Heart right ventricle (tissue), 16 donors: ENCODE measurements around the gene PLD2. TPM values are rescaled to one million over a fixed set of nuclear protein-coding genes. Genes with fewer than 3 reads are reported as not detected.
"Not testable (repeated sequence)": the region's sequence is repeated elsewhere in the genome, so short reads cannot be mapped to it uniquely, and the experiment has no call there.

Source experiments
- ATAC-seq, 8 donors: fragments of 200-7000 bp; cut with Tn5 transposase; one replicate each; pipeline ENCODE4 v1.9.1; 2020; ENCODE audit warnings: mild to moderate bottlenecking in 8 of 8, moderate library complexity in 8 of 8, moderate number of reproducible peaks in 1 of 8
- DNase-seq, 2 donors: peaks; one replicate each; pipeline ENCODE4 v3.0.0-alpha.2; 2020
- H3K27ac ChIP-seq, 10 donors: fragments of 200-600 bp; sonication (generic) in 2 of 10; one replicate each; pipeline versions ENCODE4 v1.5.0 to v1.8.0; 2020 to 2022; ENCODE audit warnings: mild to moderate bottlenecking in 3 of 10
- H3K27me3 ChIP-seq, 7 donors: fragments of 200-600 bp; one replicate each; pipeline ENCODE4 v1.8.0; 2021 to 2022; ENCODE audit warnings: mild to moderate bottlenecking in 2 of 7
- H3K36me3 ChIP-seq, 9 donors: fragments of 200-600 bp; sonication (generic) in 1 of 9; one replicate each; pipeline versions ENCODE4 v1.5.0 to v1.8.0; 2020 to 2022; ENCODE audit warnings: mild to moderate bottlenecking in 2 of 9
- H3K4me1 ChIP-seq, 9 donors: fragments of 200-600 bp; sonication (generic) in 1 of 9; one replicate each; pipeline versions ENCODE4 v1.5.0 to v1.8.0; 2020 to 2022; ENCODE audit warnings: mild to moderate bottlenecking in 4 of 9
- H3K4me3 ChIP-seq, 10 donors: fragments of 200-600 bp; sonication (generic) in 2 of 10; one replicate each; pipeline versions ENCODE4 v1.5.0 to v1.8.0; 2020 to 2022; ENCODE audit warnings: mild to moderate bottlenecking in 7 of 10, moderate library complexity in 2 of 10
- H3K9me3 ChIP-seq, 11 donors: fragments of 200-600 bp in 10 of 11; sonication (generic) in 2 of 11; one replicate each; pipeline versions ENCODE4 v1.5.0 to v1.8.0; 2013 to 2022; ENCODE audit warnings: mild to moderate bottlenecking in 2 of 11, control low read depth in 1 of 11, moderate library complexity in 1 of 11
- WGBS, 2 donors: extraction: QIAGEN DNeasy Blood & Tissue Kit; methylation state at CpG; one replicate each; pipeline ENCODE4 v1.1.7; 2013; ENCODE audit warnings: inconsistent platforms in 1 of 2; 5-methylcytosine and 5-hydroxymethylcytosine counted together
- intact Hi-C, 10 donors: fragments of 100-400 bp; cut with DNase I; formaldehyde crosslinking; loops; one replicate each; pipeline versions ENCODE4 v1.11.1 to v1.14.2; 2022
- polyA plus RNA-seq, 2 donors: library from polyadenylated mRNA; stranded (reverse); fragments of 200-250 nt; gene quantifications; one replicate each; pipeline ENCODE4 v1.2.3, GENCODE V29; 2013
- total RNA-seq, 10 donors: library from RNA; stranded (reverse); fragmentation: NEBNext Ultra II Directional in 3 of 10; extraction: Animal tissue kit (Norgen Biotek cat#: 25700) in 3 of 10; gene quantifications; one replicate each; pipeline versions ENCODE4 v1.2.1 to v1.2.4, GENCODE V29; 2021 to 2023
- TF ChIP-seq, protein P1 (sequence below), 9 donors: fragments of 200-600 bp; sonication (generic) in 2 of 9; IDR thresholded peaks; one replicate each; pipeline versions ENCODE4 v1.5.0 to v1.8.0; 2021 to 2022; ENCODE audit warnings: antibody characterized with exemption in 9 of 9, mild to moderate bottlenecking in 5 of 9, moderate library complexity in 1 of 9
- donor health status: Arrhythmogenic right ventricular cardiomyopathy.
- donor health status: ischemic (EF 13 %, LVEDD 7.1; RV severe dilation, severe dysfunction).
- donor health status: healthy with polysubstance abuse.
- donor health status: DM: no; HTN: yes; CAD: no.
- donor health status: DM: no; HTN: no; CAD: no.
- donor health status: ischemic (EF 25% LVEDD 6.9; RV normal size, moderate dysfunction).
- donor health status: ischemic (EF 25% LVEDD 5.7; RV mildly dilated, moderate dysfunction).
- donor health status: healthy.
- donor health status: DM: yes; HTN: yes; CAD: no.
- donor health status: Ischemic cardiomyopathy.
- donor health status: ischemic (EF 35%, LVEDD 5.7; RV mildly dilated, moderate dysfunction).
- donor health status: nonischemic (EF 11% LVEDD 7.7; RV severe dilation, severe dysfunction).
- donor health status: DM: yes; HTN: yes; CAD: no.
- donor health status: PGD.
- donor health status: ischemic (EF 29% LVEDD 5.4; RV normal size, mild dysfunction).
- donor health status: nonischemic (EF 23%, LVEDD 6.1; RV moderate dilation, normal function).

The PLD2 gene
- total and polyA plus RNA-seq, 12 donors, result 5.6 to 20.7 (median 10.4) TPM

- 95 to 96% methylated on average over 16 of the region's 16 CpGs for WGBS, 2 donors
- H3K27me3 ChIP-seq, result no peaks in the 10 kb centered on the region
- no peak for ATAC-seq
- peak overlapping the region in 8 of 10 donors; percentile 29 to 88 (median 66) for H3K27ac ChIP-seq
- intact Hi-C loops, result no loop called here
- peaks cover 8 to 62% (median 40%) of the 10 kb centered on the region in 9 donors for H3K4me1 ChIP-seq
- no peak overlapping the region for H3K4me3 ChIP-seq
- H3K36me3 ChIP-seq, result peaks cover 0 to 17% (median 0%) of the 10 kb centered on the region in 9 donors
- no peaks in the 10 kb centered on the region for H3K9me3 ChIP-seq
- no peak for DNase-seq
- TF ChIP-seq, protein P1, sequence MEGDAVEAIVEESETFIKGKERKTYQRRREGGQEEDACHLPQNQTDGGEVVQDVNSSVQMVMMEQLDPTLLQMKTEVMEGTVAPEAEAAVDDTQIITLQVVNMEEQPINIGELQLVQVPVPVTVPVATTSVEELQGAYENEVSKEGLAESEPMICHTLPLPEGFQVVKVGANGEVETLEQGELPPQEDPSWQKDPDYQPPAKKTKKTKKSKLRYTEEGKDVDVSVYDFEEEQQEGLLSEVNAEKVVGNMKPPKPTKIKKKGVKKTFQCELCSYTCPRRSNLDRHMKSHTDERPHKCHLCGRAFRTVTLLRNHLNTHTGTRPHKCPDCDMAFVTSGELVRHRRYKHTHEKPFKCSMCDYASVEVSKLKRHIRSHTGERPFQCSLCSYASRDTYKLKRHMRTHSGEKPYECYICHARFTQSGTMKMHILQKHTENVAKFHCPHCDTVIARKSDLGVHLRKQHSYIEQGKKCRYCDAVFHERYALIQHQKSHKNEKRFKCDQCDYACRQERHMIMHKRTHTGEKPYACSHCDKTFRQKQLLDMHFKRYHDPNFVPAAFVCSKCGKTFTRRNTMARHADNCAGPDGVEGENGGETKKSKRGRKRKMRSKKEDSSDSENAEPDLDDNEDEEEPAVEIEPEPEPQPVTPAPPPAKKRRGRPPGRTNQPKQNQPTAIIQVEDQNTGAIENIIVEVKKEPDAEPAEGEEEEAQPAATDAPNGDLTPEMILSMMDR (IDR thresholded peaks at IDR 0.05), result no peak
Measured at GRCh38 chr17:4861052-4861451, 54.1 kb downstream of the PLD2 start.

GRCh38 chr17:4862720-4863119 is 55.8 kb downstream of the PLD2 start:
- Histone ChIP-seq H3K4me3 (no peak overlapping the region), H3K36me3 (peaks cover 0 to 17% (median 0%) of the 10 kb centered on the region in 9 donors), H3K4me1 (peaks cover 8 to 45% (median 32%) of the 10 kb centered on the region in 9 donors), H3K27ac (no peak overlapping the region), H3K27me3 (no peaks in the 10 kb centered on the region), H3K9me3 (no peaks in the 10 kb centered on the region)
- ATAC-seq (no peak), DNase-seq (no peak)
- TF ChIP-seq, protein P1 (IDR thresholded peaks at IDR 0.05), result no peak
- intact Hi-C loops, result no loop called here
- 94 to 96% methylated on average over 4 of the region's 4 CpGs for WGBS, 2 donors

DNA sequence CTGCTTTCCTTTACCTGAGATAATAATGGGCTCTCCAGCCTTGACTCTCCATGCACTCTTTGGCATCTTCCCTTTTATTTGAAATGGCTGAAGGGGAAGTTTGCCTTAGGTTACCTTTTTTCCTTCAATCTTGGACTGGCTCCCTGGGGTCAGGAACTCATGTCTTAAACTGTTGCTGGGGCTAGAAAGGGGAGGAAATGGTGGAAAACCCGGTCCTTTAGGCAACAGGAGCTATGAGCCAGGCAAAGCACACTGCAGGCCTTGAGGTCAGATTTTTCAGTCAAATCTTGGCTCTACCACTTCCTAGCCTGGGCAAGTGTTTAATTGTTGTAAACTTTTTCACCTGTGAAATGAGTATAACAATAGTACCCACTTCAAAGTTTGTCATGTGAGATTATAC is 56.4 kb downstream of the PLD2 start:
- DNase-seq (no peak), ATAC-seq (no peak)
- H3K27me3 ChIP-seq, result no peaks in the 10 kb centered on the region
- H3K9me3 ChIP-seq, result no peaks in the 10 kb centered on the region
- H3K4me3 ChIP-seq, result no peak overlapping the region
- intact Hi-C loops, result no loop called here
- TF ChIP-seq, protein P1 (IDR thresholded peaks at IDR 0.05), result no peak
- 67 to 84% methylated on average over 1 of the region's 1 CpG for WGBS, 2 donors
- H3K36me3 ChIP-seq, result peaks cover 0 to 17% (median 0%) of the 10 kb centered on the region in 9 donors
- H3K4me1 ChIP-seq, result peaks cover 7 to 39% (median 26%) of the 10 kb centered on the region in 9 donors
- H3K27ac ChIP-seq, result no peak overlapping the region

DNA sequence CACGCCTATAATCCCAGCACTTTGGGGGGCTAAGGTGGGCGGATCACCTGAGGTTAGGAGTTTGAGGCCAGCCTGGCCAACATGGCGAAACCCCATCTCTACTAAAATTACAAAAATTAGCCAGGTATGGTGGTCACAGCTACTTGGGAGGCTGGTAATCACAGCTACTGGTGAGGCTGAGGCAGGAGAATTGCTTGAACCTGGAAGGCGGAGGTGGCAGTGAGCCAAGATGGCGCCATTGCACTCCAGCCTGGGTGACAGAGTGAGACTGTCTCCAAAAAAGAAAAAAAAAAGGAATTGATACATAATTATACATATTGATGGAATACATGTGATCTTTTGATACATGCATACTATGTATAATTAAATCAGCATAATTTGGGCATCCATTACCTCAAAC is 60.6 kb downstream of the PLD2 start:
- ATAC-seq, H3K4me3 ChIP-seq, H3K27ac ChIP-seq, DNase-seq, H3K9me3 ChIP-seq, H3K27me3 ChIP-seq, intact Hi-C loops: not testable (repeated sequence)
- H3K36me3 ChIP-seq, result peaks cover 0 to 22% (median 0%) of the 10 kb centered on the region in 9 donors
- WGBS, 2 donors, result 85 to 94% methylated on average over 5 of the region's 5 CpGs
- H3K4me1 ChIP-seq, result peaks cover 0 to 13% (median 2%) of the 10 kb centered on the region in 9 donors

- DNase-seq, H3K27me3 ChIP-seq, H3K27ac ChIP-seq, intact Hi-C loops, H3K4me3 ChIP-seq, ATAC-seq, H3K9me3 ChIP-seq: not testable (repeated sequence)
- H3K36me3 ChIP-seq, result peaks cover 0 to 22% (median 0%) of the 10 kb centered on the region in 9 donors
- WGBS, 2 donors, result 95 to 96% methylated on average over 22 of the region's 22 CpGs
- peaks cover 0 to 17% (median 4%) of the 10 kb centered on the region in 9 donors for H3K4me1 ChIP-seq
Measured at GRCh38 chr17:4869058-4869998, 62.4 kb downstream of the PLD2 start.
